ENCODE measurements around the gene MICB.
A peak's percentile ranks its signal among the peaks of the same experiment; 100 is the strongest.

Gene MICB

DNA sequence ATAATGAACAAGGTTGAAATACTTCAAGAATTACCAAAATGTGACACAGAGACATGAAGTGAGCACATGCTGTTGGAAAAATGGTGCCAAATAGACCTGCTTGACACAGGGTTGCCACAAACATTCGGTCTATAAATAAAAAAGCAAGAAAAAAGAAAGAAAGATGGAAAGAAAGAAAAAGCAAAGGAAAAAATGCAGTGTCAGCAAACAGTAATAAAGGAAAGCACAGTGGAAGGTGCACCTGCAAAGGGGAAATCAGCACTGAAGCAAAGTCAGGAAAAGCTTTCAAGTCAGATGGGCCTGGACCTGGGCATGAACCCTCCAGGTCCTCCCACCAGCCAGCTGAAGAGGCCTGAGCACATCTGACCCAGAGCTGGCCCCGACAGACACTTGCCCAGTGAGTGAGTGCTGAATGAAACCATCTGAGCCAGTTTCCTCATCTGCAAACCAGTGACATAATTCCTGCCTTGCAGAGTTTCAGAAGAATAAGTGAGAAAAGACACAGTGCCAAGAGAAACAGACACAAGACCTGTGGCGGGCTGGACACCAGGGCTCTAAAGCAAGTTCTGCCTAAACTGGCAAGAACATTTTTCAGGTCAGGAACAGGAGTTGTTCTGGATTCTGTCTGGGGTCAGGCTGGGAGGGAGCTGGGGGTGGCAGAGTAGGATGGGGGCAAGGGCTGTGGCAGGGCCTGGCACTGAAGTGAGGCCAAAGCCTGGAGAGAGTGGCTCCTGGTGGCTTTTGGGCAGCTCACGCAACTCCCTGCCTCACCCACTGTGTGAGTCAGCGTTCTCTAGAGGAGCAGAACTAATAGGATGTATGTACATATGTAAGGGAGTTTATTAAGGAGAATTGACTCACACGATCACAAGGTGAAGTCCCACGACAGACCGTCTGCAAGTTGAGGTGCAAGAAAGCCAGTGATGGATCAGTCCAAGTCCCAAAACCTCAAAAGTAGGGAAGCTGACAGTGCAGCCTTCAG, 23.9 kb upstream of the MICB start:
- Histone ChIP-seq H3K9me3 (ENCODE audit: control insufficient read depth, insufficient read depth, low read length) (no peaks in the 10 kb centered on the region), H3K9me2 (replicated peaks; ENCODE audit: control insufficient read depth, low read length) (no peaks in the 10 kb centered on the region), H3K79me2 (ENCODE audit: control insufficient read depth, low read length) (no peaks in the 10 kb centered on the region), H3F3A (ENCODE audit: control insufficient read depth, insufficient read depth) (no peaks in the 10 kb centered on the region), H3K4me1 (ENCODE audit: control insufficient read depth, low read length) (peaks cover 33% of the 10 kb centered on the region), H4K20me1 (ENCODE audit: control insufficient read depth, insufficient read depth, low read depth, low read length) (no peaks in the 10 kb centered on the region), H3K27me3 (ENCODE audit: control insufficient read depth, low read length) (no peaks in the 10 kb centered on the region), H3K36me3 (ENCODE audit: control insufficient read depth, low read length) (no peaks in the 10 kb centered on the region), H3K27ac (ENCODE audit: low read depth, low read length) (no peak overlapping the region), H3K4me2 (ENCODE audit: low read length) (no peak overlapping the region), H3K4me3 (ENCODE audit: low read length) (no peak overlapping the region)
- no peak for TF ChIP-seq EZH2phosphoT487 (IDR thresholded peaks at IDR 0.05; ENCODE audit: borderline replicate concordance, low read length)
- TF ChIP-seq, protein P1, sequence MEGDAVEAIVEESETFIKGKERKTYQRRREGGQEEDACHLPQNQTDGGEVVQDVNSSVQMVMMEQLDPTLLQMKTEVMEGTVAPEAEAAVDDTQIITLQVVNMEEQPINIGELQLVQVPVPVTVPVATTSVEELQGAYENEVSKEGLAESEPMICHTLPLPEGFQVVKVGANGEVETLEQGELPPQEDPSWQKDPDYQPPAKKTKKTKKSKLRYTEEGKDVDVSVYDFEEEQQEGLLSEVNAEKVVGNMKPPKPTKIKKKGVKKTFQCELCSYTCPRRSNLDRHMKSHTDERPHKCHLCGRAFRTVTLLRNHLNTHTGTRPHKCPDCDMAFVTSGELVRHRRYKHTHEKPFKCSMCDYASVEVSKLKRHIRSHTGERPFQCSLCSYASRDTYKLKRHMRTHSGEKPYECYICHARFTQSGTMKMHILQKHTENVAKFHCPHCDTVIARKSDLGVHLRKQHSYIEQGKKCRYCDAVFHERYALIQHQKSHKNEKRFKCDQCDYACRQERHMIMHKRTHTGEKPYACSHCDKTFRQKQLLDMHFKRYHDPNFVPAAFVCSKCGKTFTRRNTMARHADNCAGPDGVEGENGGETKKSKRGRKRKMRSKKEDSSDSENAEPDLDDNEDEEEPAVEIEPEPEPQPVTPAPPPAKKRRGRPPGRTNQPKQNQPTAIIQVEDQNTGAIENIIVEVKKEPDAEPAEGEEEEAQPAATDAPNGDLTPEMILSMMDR (IDR thresholded peaks at IDR 0.05; ENCODE audit: low read depth, low read length, poor library complexity, severe bottlenecking) = no peak

DNA sequence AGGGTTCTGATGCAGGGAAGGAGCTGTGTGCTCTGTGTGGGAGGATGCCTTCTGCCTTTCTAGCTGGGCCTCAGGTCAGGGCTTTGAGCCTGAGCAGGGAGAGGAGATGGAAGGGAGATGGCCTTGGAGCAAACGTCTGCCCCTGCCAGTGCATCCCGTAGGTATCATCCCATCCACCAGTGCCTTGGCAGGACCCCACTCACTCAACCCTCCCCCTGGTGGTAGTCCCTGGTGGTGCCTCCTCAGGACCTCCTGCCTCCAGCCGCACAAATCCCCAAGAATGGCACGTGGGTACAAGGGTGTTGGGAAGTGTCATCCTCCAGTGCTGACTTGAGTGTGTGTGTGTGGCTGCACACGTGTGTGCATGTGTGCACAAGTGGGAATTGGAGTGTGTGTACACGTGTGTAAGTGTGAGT, 23.1 kb upstream of the MICB start:
- TF ChIP-seq, protein P1 (IDR thresholded peaks at IDR 0.05; ENCODE audit: low read depth, low read length, poor library complexity, severe bottlenecking) = peak; percentile 48
- TF ChIP-seq EZH2phosphoT487 (IDR thresholded peaks at IDR 0.05; ENCODE audit: borderline replicate concordance, low read length) = no peak
- Histone ChIP-seq H3K27ac (ENCODE audit: low read depth, low read length) (no peak overlapping the region), H3K9me3 (ENCODE audit: control insufficient read depth, insufficient read depth, low read length) (no peaks in the 10 kb centered on the region), H3K9me2 (replicated peaks; ENCODE audit: control insufficient read depth, low read length) (no peaks in the 10 kb centered on the region), H3K79me2 (ENCODE audit: control insufficient read depth, low read length) (no peaks in the 10 kb centered on the region), H3F3A (ENCODE audit: control insufficient read depth, insufficient read depth) (no peaks in the 10 kb centered on the region), H4K20me1 (ENCODE audit: control insufficient read depth, insufficient read depth, low read depth, low read length) (no peaks in the 10 kb centered on the region), H3K27me3 (ENCODE audit: control insufficient read depth, low read length) (no peaks in the 10 kb centered on the region), H3K4me1 (ENCODE audit: control insufficient read depth, low read length) (peaks cover 36% of the 10 kb centered on the region), H3K4me2 (ENCODE audit: low read length) (no peak overlapping the region), H3K4me3 (ENCODE audit: low read length) (no peak overlapping the region), H3K36me3 (ENCODE audit: control insufficient read depth, low read length) (no peaks in the 10 kb centered on the region)

DNA sequence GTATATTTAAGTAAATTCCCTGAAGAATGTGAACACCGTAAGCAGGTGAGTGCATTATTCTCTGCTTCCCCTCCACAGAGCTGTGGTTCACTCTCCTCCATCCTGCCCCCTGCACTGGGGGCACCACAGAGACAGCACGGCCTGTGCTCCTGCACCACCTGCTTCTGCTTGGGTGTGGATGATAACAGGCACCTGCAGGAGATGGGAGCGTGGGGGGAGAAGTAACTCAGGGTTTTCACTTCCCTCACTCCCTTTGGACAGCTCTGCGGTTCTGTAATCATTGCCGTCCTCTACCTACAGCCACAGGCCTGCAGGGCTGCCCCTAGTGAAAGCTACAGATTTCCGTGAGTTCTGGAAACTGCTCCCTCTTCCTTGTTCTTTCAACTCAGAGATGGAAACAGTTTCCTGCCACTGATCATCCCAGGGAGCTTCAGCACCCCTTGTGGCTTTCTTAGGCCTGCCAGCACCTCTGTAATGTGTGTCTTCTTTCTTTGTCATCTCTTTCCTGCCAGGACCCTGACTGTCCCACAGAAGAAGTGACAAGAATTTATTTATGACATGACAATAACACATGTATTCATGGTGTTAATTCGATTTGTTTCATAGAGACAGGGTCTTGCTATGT, 21.3 kb upstream of the MICB start:
- Histone ChIP-seq H3K4me1 (ENCODE audit: control insufficient read depth, low read length) (peaks cover 25% of the 10 kb centered on the region), H3K9me2 (replicated peaks; ENCODE audit: control insufficient read depth, low read length) (no peaks in the 10 kb centered on the region), H4K20me1 (ENCODE audit: control insufficient read depth, insufficient read depth, low read depth, low read length) (no peaks in the 10 kb centered on the region), H3K9me3 (ENCODE audit: control insufficient read depth, insufficient read depth, low read length) (no peaks in the 10 kb centered on the region), H3K4me3 (ENCODE audit: low read length) (peak overlapping the region; percentile 21; the same call in 1 of the 2 replicates), H3K36me3 (ENCODE audit: control insufficient read depth, low read length) (no peaks in the 10 kb centered on the region), H3K4me2 (ENCODE audit: low read length) (peak overlapping the region; percentile 55), H3K27me3 (ENCODE audit: control insufficient read depth, low read length) (no peaks in the 10 kb centered on the region), H3K27ac (ENCODE audit: low read depth, low read length) (peak overlapping the region; percentile 20; the same call in 1 of the 2 replicates), H3K79me2 (ENCODE audit: control insufficient read depth, low read length) (no peaks in the 10 kb centered on the region), H3F3A (ENCODE audit: control insufficient read depth, insufficient read depth) (no peaks in the 10 kb centered on the region)
- TF ChIP-seq, protein P1 (IDR thresholded peaks at IDR 0.05; ENCODE audit: low read depth, low read length, poor library complexity, severe bottlenecking) = peak; percentile 49
- no peak for TF ChIP-seq EZH2phosphoT487 (IDR thresholded peaks at IDR 0.05; ENCODE audit: borderline replicate concordance, low read length)

All from DOHH2 (cell line).